Measurements from ENCODE around the gene LILRB2. TPM values are rescaled to one million over a fixed set of nuclear protein-coding genes. Genes with fewer than 3 reads are reported as not detected.

LILRB2 gene
- total RNA-seq, 6 experiments from 2014 or later = 1.6 to 9.8 (median 3.0) TPM

DNA sequence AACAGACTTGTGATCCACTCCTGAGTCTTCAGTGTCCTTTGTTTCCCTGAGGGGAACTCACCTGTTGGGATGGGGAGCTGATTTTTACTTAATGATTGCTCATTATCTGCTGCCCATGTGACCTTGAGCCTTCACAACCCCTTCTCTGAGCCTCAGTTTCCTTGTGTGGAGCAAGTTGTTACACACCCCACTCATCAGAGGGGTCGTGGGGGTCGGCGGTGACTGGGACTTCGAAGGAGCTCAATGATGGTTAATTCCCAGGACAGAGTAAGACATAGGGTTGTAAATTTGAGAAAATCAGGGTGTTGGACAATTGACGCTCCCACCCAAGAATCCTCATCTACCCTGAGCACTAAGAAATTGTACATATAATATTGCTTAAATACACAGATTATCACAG, 18.6 kb upstream of the LILRB2 start:
- no peak for TF ChIP-seq POLR2A (IDR thresholded peaks at IDR 0.05)
- TF ChIP-seq, protein P1, sequence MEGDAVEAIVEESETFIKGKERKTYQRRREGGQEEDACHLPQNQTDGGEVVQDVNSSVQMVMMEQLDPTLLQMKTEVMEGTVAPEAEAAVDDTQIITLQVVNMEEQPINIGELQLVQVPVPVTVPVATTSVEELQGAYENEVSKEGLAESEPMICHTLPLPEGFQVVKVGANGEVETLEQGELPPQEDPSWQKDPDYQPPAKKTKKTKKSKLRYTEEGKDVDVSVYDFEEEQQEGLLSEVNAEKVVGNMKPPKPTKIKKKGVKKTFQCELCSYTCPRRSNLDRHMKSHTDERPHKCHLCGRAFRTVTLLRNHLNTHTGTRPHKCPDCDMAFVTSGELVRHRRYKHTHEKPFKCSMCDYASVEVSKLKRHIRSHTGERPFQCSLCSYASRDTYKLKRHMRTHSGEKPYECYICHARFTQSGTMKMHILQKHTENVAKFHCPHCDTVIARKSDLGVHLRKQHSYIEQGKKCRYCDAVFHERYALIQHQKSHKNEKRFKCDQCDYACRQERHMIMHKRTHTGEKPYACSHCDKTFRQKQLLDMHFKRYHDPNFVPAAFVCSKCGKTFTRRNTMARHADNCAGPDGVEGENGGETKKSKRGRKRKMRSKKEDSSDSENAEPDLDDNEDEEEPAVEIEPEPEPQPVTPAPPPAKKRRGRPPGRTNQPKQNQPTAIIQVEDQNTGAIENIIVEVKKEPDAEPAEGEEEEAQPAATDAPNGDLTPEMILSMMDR (IDR thresholded peaks at IDR 0.05) = no peak
- intact Hi-C loops (cut with DNase I) = no loop called here
- Histone ChIP-seq H3K27me3 (no peaks in the 10 kb centered on the region), H3K27ac (no peak overlapping the region), H3K36me3 (no peaks in the 10 kb centered on the region), H3K4me1 (no peaks in the 10 kb centered on the region), H3K9me3 (no peaks in the 10 kb centered on the region), H3K4me3 (no peak overlapping the region)
- DNase-seq = no peak
- 56% methylated on average over 5 of the region's 5 CpGs for WGBS (ENCODE audit: insufficient coverage, low coverage, low lambda C conversion rate, missing lambda C conversion rate)
- no peak for ATAC-seq

DNA sequence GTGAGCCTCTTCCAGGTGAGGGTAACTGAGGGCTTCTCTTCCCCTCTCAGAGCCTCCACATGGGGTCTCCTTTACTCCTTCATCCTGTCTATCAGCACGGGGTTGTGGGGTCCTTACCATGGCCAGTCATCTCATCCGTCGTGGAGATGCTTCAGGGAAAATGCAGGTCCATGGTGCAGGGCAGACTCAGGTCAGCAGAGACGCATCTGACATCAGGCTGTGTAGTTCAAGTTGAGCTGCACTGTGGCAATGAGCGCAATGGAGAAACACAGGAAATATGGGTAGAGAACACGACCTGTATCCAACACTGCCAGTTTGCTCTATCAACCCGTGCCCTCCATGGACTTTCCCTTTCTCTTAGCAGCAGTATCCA, 18.2 kb upstream of the LILRB2 start:
- no peak for TF ChIP-seq POLR2A (IDR thresholded peaks at IDR 0.05)
- TF ChIP-seq, protein P1 (IDR thresholded peaks at IDR 0.05) = no peak
- no peaks in the 10 kb centered on the region for H3K9me3 ChIP-seq
- no peaks in the 10 kb centered on the region for H3K4me1 ChIP-seq
- DNase-seq (no peak), ATAC-seq (no peak)
- H3K27ac ChIP-seq = no peak overlapping the region
- no peak overlapping the region for H3K4me3 ChIP-seq
- no peaks in the 10 kb centered on the region for H3K27me3 ChIP-seq
- 36% methylated on average over 7 of the region's 7 CpGs for WGBS (ENCODE audit: insufficient coverage, low coverage, low lambda C conversion rate, missing lambda C conversion rate)
- intact Hi-C loops (cut with DNase I) = no loop called here
- H3K36me3 ChIP-seq = no peaks in the 10 kb centered on the region

DNA sequence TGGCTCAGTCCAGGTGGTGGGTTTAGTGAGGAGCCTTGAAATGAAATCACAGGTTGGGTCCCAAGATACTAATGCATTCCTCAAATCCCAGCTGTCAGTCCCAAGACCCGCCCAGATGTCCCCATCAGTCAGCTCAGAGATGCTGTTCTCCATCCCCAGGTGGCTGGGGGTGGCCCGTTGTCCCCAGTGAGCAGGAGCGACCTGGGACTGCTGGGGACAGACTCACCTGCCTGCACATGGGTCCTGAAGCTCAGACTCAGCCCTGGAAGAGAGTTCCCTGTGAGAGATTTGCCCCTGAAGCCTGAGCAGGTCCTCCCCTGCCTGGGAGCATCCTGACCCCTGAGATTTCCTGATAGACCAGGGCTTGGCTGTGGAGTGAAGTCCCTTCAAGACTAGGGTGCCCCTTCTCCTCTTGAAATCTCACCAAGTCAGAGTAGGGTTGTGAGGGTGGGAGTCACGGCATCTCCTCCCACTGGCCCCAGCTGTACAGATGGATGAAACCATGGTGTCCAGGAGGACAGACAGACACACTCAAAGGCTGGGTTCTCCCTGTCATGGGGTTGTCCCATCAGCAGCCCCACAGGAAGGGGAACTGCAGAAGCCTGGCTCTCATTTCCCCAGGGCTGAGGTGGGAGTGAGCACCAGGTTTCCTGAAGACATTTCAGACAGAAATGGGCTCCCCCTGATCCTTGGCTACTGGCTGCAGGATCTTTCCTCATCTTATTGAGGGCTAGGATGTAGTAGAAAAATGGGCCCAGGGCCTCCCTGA, 17.6 kb upstream of the LILRB2 start:
- no CpG with 5 or more reads among the region's 4 CpGs for WGBS (ENCODE audit: insufficient coverage, low coverage, low lambda C conversion rate, missing lambda C conversion rate)
- intact Hi-C loops (cut with DNase I) = no loop called here

DNA sequence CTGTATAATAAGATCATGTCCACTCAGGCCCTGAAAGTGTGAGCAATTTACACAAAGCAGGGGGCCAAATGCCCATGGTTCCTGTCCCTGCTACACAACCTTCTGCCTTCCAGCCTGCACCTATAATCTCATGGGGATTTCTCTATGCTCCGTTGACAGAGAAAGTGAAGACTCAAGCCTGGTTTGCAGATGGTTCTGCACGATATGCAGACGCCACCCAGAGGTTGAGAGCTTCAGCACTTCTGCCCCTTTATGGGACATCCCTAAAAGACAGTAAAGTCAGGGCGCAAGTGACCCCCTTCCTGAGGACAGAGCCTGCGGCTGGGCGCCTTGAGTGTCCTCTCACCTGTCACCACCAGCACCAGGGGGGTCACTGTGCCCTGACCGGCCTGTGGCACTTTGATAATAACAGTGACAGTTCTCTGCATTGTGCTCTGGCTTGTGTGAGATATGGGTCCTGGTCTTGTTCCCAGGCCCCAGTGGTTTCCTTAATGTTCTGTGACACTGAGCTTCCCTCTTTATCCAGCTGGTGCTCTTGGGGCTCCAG, 16.9 kb upstream of the LILRB2 start:
- Histone ChIP-seq H3K36me3 (no peaks in the 10 kb centered on the region), H3K27me3 (no peaks in the 10 kb centered on the region), H3K4me1 (no peaks in the 10 kb centered on the region), H3K4me3 (no peak overlapping the region), H3K27ac (no peak overlapping the region), H3K9me3 (no peaks in the 10 kb centered on the region)
- no CpG with 5 or more reads among the region's 7 CpGs for WGBS (ENCODE audit: insufficient coverage, low coverage, low lambda C conversion rate, missing lambda C conversion rate)
- ATAC-seq = peak in 1 of 4 donors; percentile 33
- no peak for TF ChIP-seq POLR2A (IDR thresholded peaks at IDR 0.05)
- TF ChIP-seq, protein P1 (IDR thresholded peaks at IDR 0.05) = no peak
- intact Hi-C loops (cut with DNase I) = no loop called here
- DNase-seq = no peak

More for the DNA sequence above, 17.6 kb upstream of the LILRB2 start:
- TF ChIP-seq POLR2A (IDR thresholded peaks at IDR 0.05) = no peak
- TF ChIP-seq, protein P1 (IDR thresholded peaks at IDR 0.05) = no peak
- DNase-seq (no peak), ATAC-seq (peak in 3 of 4 donors; percentile 22 to 57 (median 30))
- Histone ChIP-seq H3K4me1 (no peaks in the 10 kb centered on the region), H3K36me3 (no peaks in the 10 kb centered on the region), H3K27ac (no peak overlapping the region), H3K4me3 (no peak overlapping the region), H3K27me3 (no peaks in the 10 kb centered on the region), H3K9me3 (no peaks in the 10 kb centered on the region)

Data from right lobe of liver (tissue), 6 donors.